Measurements from ENCODE around the gene NPLOC4. TPM values are rescaled to one million over a fixed set of nuclear protein-coding genes. Genes with fewer than 3 reads are reported as not detected.
A peak's percentile ranks its signal among the peaks of the same experiment; 100 is the strongest.

The NPLOC4 gene
- total RNA-seq, 1 donor from 2014 or later, result 51.9 TPM

- no peak overlapping the region for H3K4me3 ChIP-seq (ENCODE audit: low read depth, low read length)
- no peak for TF ChIP-seq CTCF (conservative IDR thresholded peaks at IDR 0.05; ENCODE audit: low read depth, low read length)
- no peak for DNase-seq (ENCODE audit: low read depth)
Observed at GRCh38 chr17:81607431-81607830, 29.5 kb downstream of the NPLOC4 start.

- DNase-seq (ENCODE audit: low read depth), result no peak
- TF ChIP-seq CTCF (conservative IDR thresholded peaks at IDR 0.05; ENCODE audit: low read depth, low read length), result no peak
- H3K4me3 ChIP-seq (ENCODE audit: low read depth, low read length), result no peak overlapping the region
Observed at GRCh38 chr17:81603846-81604610, 32.9 kb downstream of the NPLOC4 start.

GRCh38 chr17:81601525-81602120, 35.3 kb downstream of the NPLOC4 start:
- DNase-seq (ENCODE audit: low read depth), result no peak
- peak; percentile 87 for TF ChIP-seq CTCF (conservative IDR thresholded peaks at IDR 0.05; ENCODE audit: low read depth, low read length)
- H3K4me3 ChIP-seq (ENCODE audit: low read depth, low read length), result no peak overlapping the region

- no peak for DNase-seq (ENCODE audit: low read depth)
- no peak for TF ChIP-seq CTCF (conservative IDR thresholded peaks at IDR 0.05; ENCODE audit: low read depth, low read length)
- H3K4me3 ChIP-seq (ENCODE audit: low read depth, low read length), result no peak overlapping the region
Observed at GRCh38 chr17:81599719-81600486, 37.0 kb downstream of the NPLOC4 start.

GRCh38 chr17:81593105-81593871, 43.6 kb downstream of the NPLOC4 start:
- no peak overlapping the region for H3K4me3 ChIP-seq (ENCODE audit: low read depth, low read length)
- no peak for DNase-seq (ENCODE audit: low read depth)
- TF ChIP-seq CTCF (conservative IDR thresholded peaks at IDR 0.05; ENCODE audit: low read depth, low read length), result no peak

GRCh38 chr17:81591971-81592370, 44.9 kb downstream of the NPLOC4 start:
- TF ChIP-seq CTCF (conservative IDR thresholded peaks at IDR 0.05; ENCODE audit: low read depth, low read length), result no peak
- DNase-seq (ENCODE audit: low read depth), result no peak
- H3K4me3 ChIP-seq (ENCODE audit: low read depth, low read length), result no peak overlapping the region
